IMR-90 (cell line): Measurements from ENCODE around the gene OGFR. TPM values are rescaled to one million over a fixed set of nuclear protein-coding genes. Genes with fewer than 3 reads are reported as not detected.

ENCODE experiments used
- ATAC-seq: fragments of 200-7000 bp; cut with Tn5 transposase; 2 replicates; pipeline ENCODE4 v1.9.1; 2020; ENCODE audit warnings: low read depth, mild to moderate bottlenecking, moderate library complexity
- BruUV-seq: library from RNA; stranded (reverse); fragments of 400-500 nt; replicated peaks from 2 replicates; lab custom pipeline; 2021; lab: Mats Ljungman, UMichigan
- CTCF ChIA-PET: fragments of 300-600 bp; formaldehyde crosslinking; extraction: SDS; loops from one replicate; lab custom pipeline; 2021; ENCODE audit warnings: antibody characterized with exemption; lab: Yijun Ruan, JAX
- POLR2A ChIA-PET: fragments of 300-600 bp; sonication (Branson Sonifier 250); formaldehyde crosslinking; loops from one replicate; lab custom pipeline; 2022; ENCODE audit warnings: antibody characterized with exemption; ENCODE audit not compliant: unreplicated experiment; lab: Charles Lee
- DNase-seq: peaks from one replicate; pipeline ENCODE4 v3.0.0; 2013
- H2AFZ ChIP-seq: replicated peaks from 2 replicates; pipeline ENCODE3; 2013; ENCODE audit warnings: low read length, mild to moderate bottlenecking; ENCODE audit not compliant: poor library complexity
- H2AK5ac ChIP-seq: 2 replicates; pipeline ENCODE4 v1.6.1; 2013; ENCODE audit warnings: low read depth, low read length, inconsistent platforms
- H2AK9ac ChIP-seq: replicated peaks from 2 replicates; pipeline ENCODE3; 2013; ENCODE audit warnings: mild to moderate bottlenecking, low read depth, low read length, moderate library complexity; ENCODE audit not compliant: poor library complexity
- H2BK120ac ChIP-seq: 2 replicates; pipeline ENCODE4 v1.6.1; 2013; ENCODE audit warnings: low read depth, low read length, inconsistent platforms
- H2BK15ac ChIP-seq: 3 replicates; pipeline ENCODE4 v1.6.1; 2013; ENCODE audit warnings: low read depth, low read length, inconsistent platforms
- H2BK20ac ChIP-seq: 2 replicates; pipeline ENCODE4 v1.6.1; 2013; ENCODE audit warnings: low read depth, mild to moderate bottlenecking, inconsistent platforms, low read length, moderate library complexity
- H2BK5ac ChIP-seq: 2 replicates; pipeline ENCODE4 v1.6.1; 2013; ENCODE audit warnings: mild to moderate bottlenecking, low read depth, low read length, inconsistent platforms; ENCODE audit not compliant: poor library complexity, severe bottlenecking
- H3K14ac ChIP-seq: replicated peaks from 2 replicates; pipeline ENCODE4 v1.6.1; 2013; ENCODE audit warnings: low read depth, low read length, inconsistent platforms
- H3K18ac ChIP-seq: 2 replicates; pipeline ENCODE4 v1.6.1; 2013; ENCODE audit warnings: low read depth, low read length, control low read depth
- H3K23ac ChIP-seq: 2 replicates; pipeline ENCODE4 v1.6.1; 2013; ENCODE audit warnings: low read depth, low read length, inconsistent platforms
- H3K27ac ChIP-seq: 2 replicates; pipeline ENCODE4 v1.5.1; 2013; ENCODE audit warnings: mild to moderate bottlenecking, control low read depth, low read length; ENCODE audit not compliant: insufficient read depth
- H3K27me3 ChIP-seq: 2 replicates; pipeline ENCODE4 v1.6.1; 2013; ENCODE audit warnings: low read length; ENCODE audit not compliant: control insufficient read depth, insufficient read depth
- H3K36me3 ChIP-seq: 2 replicates; pipeline ENCODE4 v1.6.1; 2013; ENCODE audit warnings: low read length, mixed read lengths; ENCODE audit not compliant: control insufficient read depth, insufficient read depth
- H3K4ac ChIP-seq: 2 replicates; pipeline ENCODE4 v1.6.1; 2013; ENCODE audit warnings: low read depth, low read length, inconsistent platforms
- H3K4me1 ChIP-seq: 2 replicates; pipeline ENCODE4 v1.6.1; 2013; ENCODE audit warnings: low read length, mixed read lengths; ENCODE audit not compliant: control insufficient read depth, insufficient read depth
- H3K4me2 ChIP-seq: 2 replicates; pipeline ENCODE4 v1.6.1; 2013; ENCODE audit warnings: low read depth, mild to moderate bottlenecking, control low read depth, low read length, moderate library complexity
- H3K4me3 ChIP-seq: 2 replicates; pipeline ENCODE4 v1.5.1; 2013; ENCODE audit warnings: low read depth, mild to moderate bottlenecking, control low read depth, low read length, moderate library complexity; ENCODE audit not compliant: insufficient read depth
- H3K56ac ChIP-seq: 2 replicates; pipeline ENCODE4 v1.6.1; 2013; ENCODE audit warnings: low read length, inconsistent platforms; ENCODE audit not compliant: insufficient read depth; ENCODE audit errors: extremely low read depth
- H3K79me1 ChIP-seq, 2 experiments: 2 replicates each; pipeline ENCODE4 v1.6.1; 2013; ENCODE audit warnings: low read length in 2 of 2, inconsistent platforms in 1 of 2, low read depth in 1 of 2
- H3K9ac ChIP-seq: 2 replicates; pipeline ENCODE4 v1.6.1; 2013; ENCODE audit warnings: low read depth, low read length, control low read depth
- H3K9me1 ChIP-seq: 2 replicates; pipeline ENCODE4 v1.6.1; 2013; ENCODE audit warnings: low read length, inconsistent platforms; ENCODE audit not compliant: insufficient read depth
- H3K9me3 ChIP-seq: 2 replicates; pipeline ENCODE4 v1.6.1; 2013; ENCODE audit warnings: low read length; ENCODE audit not compliant: control insufficient read depth, insufficient read depth
- H4K20me1 ChIP-seq: 2 replicates; pipeline ENCODE4 v1.6.1; 2013; ENCODE audit warnings: low read length, inconsistent platforms; ENCODE audit not compliant: insufficient read depth
- H4K5ac ChIP-seq: 2 replicates; pipeline ENCODE4 v1.6.1; 2013; ENCODE audit warnings: mild to moderate bottlenecking, low read depth, low read length, control low read depth
- H4K8ac ChIP-seq, 2 experiments: 2 replicates each; pipeline ENCODE4 v1.6.1; 2013; ENCODE audit warnings: low read depth in 2 of 2, low read length in 2 of 2, control low read depth in 1 of 2, inconsistent platforms in 1 of 2
- H4K91ac ChIP-seq: 2 replicates; pipeline ENCODE4 v1.6.1; 2013; ENCODE audit warnings: low read depth, low read length, inconsistent platforms; ENCODE audit not compliant: insufficient read depth
- BHLHE40 ChIP-seq: fragments of 150-350 bp; IDR thresholded peaks from 2 replicates; pipeline ENCODE4 v1.6.1; 2016; ENCODE audit warnings: mild to moderate bottlenecking, low read depth, low read length
- CEBPB ChIP-seq: IDR thresholded peaks from 2 replicates; pipeline ENCODE4 v1.6.1; 2012; ENCODE audit warnings: low read depth, low read length, improper control_type of control experiment
- CHD1 ChIP-seq: IDR thresholded peaks from 2 replicates; pipeline ENCODE4 v1.6.1; 2012; ENCODE audit warnings: low read depth, low read length, improper control_type of control experiment
- CTCF ChIP-seq: conservative IDR thresholded peaks from 2 replicates; pipeline ENCODE4 v1.5.1; 2012; ENCODE audit warnings: mild to moderate bottlenecking, low read depth, low read length, improper control_type of control experiment
- ELK1 ChIP-seq: fragments of 150-350 bp; IDR thresholded peaks from 2 replicates; pipeline ENCODE4 v1.6.1; 2016; ENCODE audit warnings: low read depth, mild to moderate bottlenecking, low read length, moderate library complexity, borderline replicate concordance
- FOS ChIP-seq: fragments of 150-350 bp; IDR thresholded peaks from 2 replicates; pipeline ENCODE4 v1.6.1; 2016; ENCODE audit warnings: low read depth, low read length
- MAFK ChIP-seq: IDR thresholded peaks from 2 replicates; pipeline ENCODE4 v1.6.1; 2012; ENCODE audit warnings: low read depth, low read length, improper control_type of control experiment
- MXI1 ChIP-seq: IDR thresholded peaks from 2 replicates; pipeline ENCODE4 v1.6.1; 2012; ENCODE audit warnings: low read depth, mild to moderate bottlenecking, low read length, moderate library complexity, borderline replicate concordance
- NFE2L2 ChIP-seq: fragments of 150-350 bp; IDR thresholded peaks from 2 replicates; pipeline ENCODE4 v1.6.1; 2016; ENCODE audit warnings: low read depth, mild to moderate bottlenecking, low read length
- POLR2A ChIP-seq: IDR thresholded peaks from 2 replicates; pipeline ENCODE4 v1.6.1; 2012; ENCODE audit warnings: mild to moderate bottlenecking, low read depth, low read length
- RAD21 ChIP-seq: IDR thresholded peaks from 2 replicates; pipeline ENCODE4 v1.6.1; 2012; ENCODE audit warnings: low read length, improper control_type of control experiment
- RCOR1 ChIP-seq: IDR thresholded peaks from 2 replicates; pipeline ENCODE4 v1.6.1; 2012; ENCODE audit warnings: mild to moderate bottlenecking, low read length, improper control_type of control experiment; ENCODE audit not compliant: insufficient replicate concordance
- RFX5 ChIP-seq: IDR thresholded peaks from 2 replicates; pipeline ENCODE4 v1.8.0; 2012; ENCODE audit warnings: low read depth, mild to moderate bottlenecking, low read length, moderate library complexity
- SMC3 ChIP-seq: fragments of 150-350 bp; IDR thresholded peaks from 2 replicates; pipeline ENCODE4 v1.6.1; 2016; ENCODE audit warnings: low read depth, mild to moderate bottlenecking, antibody characterized with exemption, low read length, moderate library complexity
- USF2 ChIP-seq: fragments of 150-350 bp; IDR thresholded peaks from 2 replicates; pipeline ENCODE4 v1.6.1; 2017; ENCODE audit warnings: mild to moderate bottlenecking, antibody characterized with exemption, low read length, low read depth
- WGBS, 2 experiments: methylation state at CpG; one replicate each; pipeline versions ENCODE4 v1.1.5 to v1.1.7; 2013; ENCODE audit warnings: missing lambda C conversion rate in 2 of 2; ENCODE audit not compliant: insufficient read length in 1 of 2; ENCODE audit errors: extremely low coverage in 2 of 2; 5-methylcytosine and 5-hydroxymethylcytosine counted together
- dilution Hi-C: fragments of 300-500 bp; cut with HindIII; formaldehyde crosslinking; loops from one replicate; pipeline ENCODE4 v1.14.3; 2018; ENCODE audit warnings: low sequenced_read_pairs; ENCODE audit not compliant: unreplicated experiment
- in situ Hi-C: fragments of 300-500 bp; cut with MboI; formaldehyde crosslinking; loops from 3 replicates; pipeline ENCODE4 v1.14.3; 2019; ENCODE audit warnings: low sequenced_read_pairs, inconsistent platforms, mixed read lengths
- intact Hi-C: fragments of 100-400 bp; cut with micrococcal nuclease; formaldehyde crosslinking; loops from 2 replicates; pipeline ENCODE4 v1.10.0; 2022
- polyA plus RNA-seq, 3 experiments: library from polyadenylated mRNA; depleted of rRNA; stranded (reverse); fragments of >200 nt; gene quantifications; 2 replicates each; pipeline ENCODE4 v1.2.3, GENCODE V29; 2012; ENCODE audit warnings: low replicate concordance in 1 of 3
- total RNA-seq: library from RNA; depleted of rRNA; stranded (reverse); fragments of >200 nt; gene quantifications from 2 replicates; pipeline ENCODE4 v1.2.3, GENCODE V29; 2012

OGFR gene
- total and polyA plus RNA-seq, 2 of the 4 experiments (the other 2 are of a cell fraction), result 22.4 to 30.1 TPM

- no peak overlapping the region for H3K27ac ChIP-seq
- 89% methylated on average over 12 of the region's 22 CpGs; no CpG with 5 or more reads in 1 of the 2 experiments for WGBS, 2 experiments
- ChIA-PET POLR2A (no interaction called here), CTCF (no interaction called here)
- no peaks in the 10 kb centered on the region for H3K27me3 ChIP-seq
- no peak overlapping the region for H3K4me2 ChIP-seq
- peak overlapping the region; percentile 8; the same call in 1 of the 2 replicates for H2AK5ac ChIP-seq
- H3K56ac ChIP-seq, result no peak overlapping the region
- no peaks in the 10 kb centered on the region for H3K9me1 ChIP-seq
- no peak overlapping the region for H3K23ac ChIP-seq
- H2BK20ac ChIP-seq, result no peak overlapping the region
- no peaks in the 10 kb centered on the region for H3K36me3 ChIP-seq
- H2AK9ac ChIP-seq, result no peak overlapping the region
- no peaks in the 10 kb centered on the region for H3K4me1 ChIP-seq
- H3K79me1 ChIP-seq, result no peaks in the 10 kb centered on the region
- no peak overlapping the region for H4K5ac ChIP-seq
- H4K91ac ChIP-seq, result no peak overlapping the region
- H2BK5ac ChIP-seq, result no peak overlapping the region
- DNase-seq (no peak), ATAC-seq (no peak)
- no peaks in the 10 kb centered on the region for H4K20me1 ChIP-seq
- intact Hi-C loops, result no loop called here
- no peak overlapping the region for H3K4me3 ChIP-seq
- no peak overlapping the region for H3K14ac ChIP-seq
- in situ Hi-C loops, result no loop called here
- no peak overlapping the region for H2BK120ac ChIP-seq
- no peaks in the 10 kb centered on the region for H3K9me3 ChIP-seq
- no peak overlapping the region for H3K4ac ChIP-seq
- no peak overlapping the region for H3K18ac ChIP-seq
- dilution Hi-C loops, result no loop called here
- H4K8ac ChIP-seq, result no peak overlapping the region
- BruUV-seq, result no TSS peak
- H2AFZ ChIP-seq, result no peak overlapping the region
- TF ChIP-seq RAD21 (no peak), USF2 (no peak), SMC3 (no peak), POLR2A (no peak), CEBPB (no peak), ELK1 (no peak), MXI1 (no peak), RFX5 (no peak), FOS (no peak), RCOR1 (no peak), CTCF (no peak), MAFK (no peak), CHD1 (no peak), BHLHE40 (no peak), NFE2L2 (no peak)
- no peak overlapping the region for H3K9ac ChIP-seq
- no peak overlapping the region for H2BK15ac ChIP-seq
These were observed 20.8 kb downstream of the OGFR start for GRCh38 chr20:62825333-62825985.
